Measurements from ENCODE around the gene LZTS3. TPM values are rescaled to one million over a fixed set of nuclear protein-coding genes. Genes with fewer than 3 reads are reported as not detected.

Gene LZTS3
- total RNA-seq, 1 experiment from 2014 or later: 32.6 TPM

GRCh38 chr20:3174442-3175261, 1.3 kb upstream of the LZTS3 start:
- Mint-ChIP-seq H3K9me3 (no peaks in the 10 kb centered on the region), H3K4me3 (peak overlapping the region; percentile 83), H3K4me1 (peaks cover 32% of the 10 kb centered on the region), H3K36me3 (no peaks in the 10 kb centered on the region), H3K27ac (peak overlapping the region; percentile 46), H3K27me3 (ENCODE audit: low read depth) (peaks cover 5% of the 10 kb centered on the region; the same call in 1 of the 2 replicates)
- TF ChIP-seq ESRRA (CRISPR knock-in tag; IDR thresholded peaks at IDR 0.05; ENCODE audit: borderline replicate concordance) (no peak), MXD4 (CRISPR knock-in tag; IDR thresholded peaks at IDR 0.05; ENCODE audit: borderline replicate concordance) (no peak), MYBL2 (CRISPR knock-in tag; IDR thresholded peaks at IDR 0.05) (no peak), ZNF416 (CRISPR knock-in tag; IDR thresholded peaks at IDR 0.05) (no peak), SMAD3 (CRISPR knock-in tag; IDR thresholded peaks at IDR 0.05; ENCODE audit: borderline replicate concordance) (no peak), CDX4 (CRISPR knock-in tag; IDR thresholded peaks at IDR 0.05; ENCODE audit: borderline replicate concordance) (no peak), HMGXB4 (CRISPR knock-in tag; IDR thresholded peaks at IDR 0.05) (0 out of 2 replicates have a peak, but pooled peaks have one; percentile 18), JUN (CRISPR knock-in tag; IDR thresholded peaks at IDR 0.05) (no peak), PRRX2 (CRISPR knock-in tag; IDR thresholded peaks at IDR 0.05) (no peak), ZNF121 (CRISPR knock-in tag; IDR thresholded peaks at IDR 0.05) (no peak), ZBTB43 (CRISPR knock-in tag; IDR thresholded peaks at IDR 0.05) (0 out of 2 replicates have a peak, but pooled peaks have one; percentile 5), EMX1 (CRISPR knock-in tag; IDR thresholded peaks at IDR 0.05) (no peak), E2F5 (CRISPR knock-in tag; IDR thresholded peaks at IDR 0.05) (no peak), FOXJ3 (CRISPR knock-in tag; IDR thresholded peaks at IDR 0.05; ENCODE audit: borderline replicate concordance) (no peak)
- DNase-seq (ENCODE audit: low spot score): no peak
- POLR2A ChIA-PET: interaction anchor here (0.6 to 1.1 kb wide), 5 partner anchors 15 to 131 kb away, joined by 3 to 8 read pairs (median 4); partner anchors contain the start of genes FASTKD5, GNRH2 and UBOX5
- CTCF ChIA-PET: no interaction called here
- ATAC-seq: peak; percentile 41

GRCh38 chr20:3173610-3174441, 477 bp upstream of the LZTS3 start:
- Mint-ChIP-seq H3K4me3 (peak overlapping the region; percentile 83), H3K36me3 (no peaks in the 10 kb centered on the region), H3K4me1 (peaks cover 38% of the 10 kb centered on the region), H3K9me3 (no peaks in the 10 kb centered on the region), H3K27me3 (ENCODE audit: low read depth) (peaks cover 7% of the 10 kb centered on the region; the same call in 1 of the 2 replicates), H3K27ac (peak overlapping the region; percentile 46)
- ATAC-seq (peak; percentile 66), DNase-seq (ENCODE audit: low spot score) (peak; percentile 96)
- POLR2A ChIA-PET: interaction anchor here (1.0 kb wide), 2 partner anchors 14 to 66 kb away, joined by 3 to 7 read pairs; partner anchors contain the start of genes FASTKD5 and UBOX5
- CTCF ChIA-PET: no interaction called here
- TF ChIP-seq CDX4 (CRISPR knock-in tag; IDR thresholded peaks at IDR 0.05; ENCODE audit: borderline replicate concordance) (no peak), SP1 (CRISPR knock-in tag; conservative IDR thresholded peaks at IDR 0.05) (peak; percentile 94), AR (CRISPR knock-in tag; IDR thresholded peaks at IDR 0.05) (no peak), GABPB1 (CRISPR knock-in tag; IDR thresholded peaks at IDR 0.05) (peak; percentile 51), NFYB (CRISPR knock-in tag; conservative IDR thresholded peaks at IDR 0.05; ENCODE audit: low read depth) (peak; percentile 74), PRDM15 (CRISPR knock-in tag; IDR thresholded peaks at IDR 0.05) (peak; percentile 80), ZNF138 (CRISPR knock-in tag; conservative IDR thresholded peaks at IDR 0.05) (0 out of 2 replicates have a peak, but pooled peaks have one; percentile 34)

All from WTC11 (cell line).